Gastroesophageal sphincter (tissue), 4 donors: ENCODE measurements around the gene KANK3. TPM values are rescaled to one million over a fixed set of nuclear protein-coding genes. Genes with fewer than 3 reads are reported as not detected.

Experiments
- ATAC-seq: fragments of 150-250 bp; one replicate; pipeline ENCODE4 v1.9.1; 2016; ENCODE audit warnings: mild to moderate bottlenecking, moderate library complexity
- H3K27ac ChIP-seq, 4 donors: fragments of 200-600 bp; sonication (generic) in 3 of 4; 1 replicate in 3 of 4; 2 replicates in 1 of 4; pipeline ENCODE4 v1.5.1; 2016 to 2019
- H3K27me3 ChIP-seq: fragments of 200-600 bp; sonication (generic); one replicate; pipeline ENCODE4 v1.5.1; 2019
- H3K36me3 ChIP-seq, 2 donors: fragments of 200-600 bp; sonication (generic); one replicate each; pipeline ENCODE4 v1.5.1; 2019; ENCODE audit warnings: control low read depth in 1 of 2
- H3K4me1 ChIP-seq, 3 donors: fragments of 200-600 bp; sonication (generic); 1 replicate in 2 of 3; 2 replicates in 1 of 3; pipeline ENCODE4 v1.5.1; 2016 to 2019; ENCODE audit warnings: control low read depth in 2 of 3
- H3K4me3 ChIP-seq, 2 donors: fragments of 200-600 bp; sonication (generic); one replicate each; pipeline ENCODE4 v1.5.1; 2019; ENCODE audit warnings: mild to moderate bottlenecking in 1 of 2, moderate library complexity in 1 of 2
- H3K9me3 ChIP-seq, 3 donors: fragments of 200-600 bp; sonication (generic); one replicate each; pipeline ENCODE4 v1.5.1; 2017 to 2019; ENCODE audit warnings: control low read depth in 2 of 3
- EP300 ChIP-seq: sonication (generic); formaldehyde crosslinking; IDR thresholded peaks from one replicate; pipeline ENCODE4 v1.6.1; 2017; ENCODE audit warnings: antibody characterized with exemption, mild to moderate bottlenecking
- POLR2A ChIP-seq, 2 donors: fragments of 450-650 bp; IDR thresholded peaks; one replicate each; pipeline ENCODE4 v1.6.1; 2017; ENCODE audit warnings: antibody characterized with exemption in 2 of 2, mild to moderate bottlenecking in 2 of 2, moderate library complexity in 1 of 2
- POLR2AphosphoS5 ChIP-seq: sonication (generic); formaldehyde crosslinking; IDR thresholded peaks from one replicate; pipeline ENCODE4 v1.6.1; 2017; ENCODE audit warnings: antibody characterized with exemption
- WGBS, 2 donors: methylation state at CpG; one replicate each; pipeline ENCODE4 v1.1.5; 2018; ENCODE audit warnings: low coverage in 1 of 2; 5-methylcytosine and 5-hydroxymethylcytosine counted together
- total RNA-seq, 4 donors: library from RNA; depleted of rRNA; stranded (reverse); fragments of >200 nt; gene quantifications; one replicate each; pipeline ENCODE4 v1.1.0, GENCODE V29; 2016
- TF ChIP-seq, protein P1 (sequence below), 4 experiments: fragments of 200-600 bp in 2 of 4; fragments of 450-650 bp in 2 of 4; sonication (generic) in 1 of 4; IDR thresholded peaks; one replicate each; pipeline ENCODE4 v1.5.1; 2017 to 2019; ENCODE audit warnings: antibody characterized with exemption in 4 of 4, mild to moderate bottlenecking in 2 of 4, moderate library complexity in 2 of 4

Gene KANK3
- total RNA-seq, 4 donors from 2014 or later, result 9.8 to 22.3 (median 19.2) TPM

DNA sequence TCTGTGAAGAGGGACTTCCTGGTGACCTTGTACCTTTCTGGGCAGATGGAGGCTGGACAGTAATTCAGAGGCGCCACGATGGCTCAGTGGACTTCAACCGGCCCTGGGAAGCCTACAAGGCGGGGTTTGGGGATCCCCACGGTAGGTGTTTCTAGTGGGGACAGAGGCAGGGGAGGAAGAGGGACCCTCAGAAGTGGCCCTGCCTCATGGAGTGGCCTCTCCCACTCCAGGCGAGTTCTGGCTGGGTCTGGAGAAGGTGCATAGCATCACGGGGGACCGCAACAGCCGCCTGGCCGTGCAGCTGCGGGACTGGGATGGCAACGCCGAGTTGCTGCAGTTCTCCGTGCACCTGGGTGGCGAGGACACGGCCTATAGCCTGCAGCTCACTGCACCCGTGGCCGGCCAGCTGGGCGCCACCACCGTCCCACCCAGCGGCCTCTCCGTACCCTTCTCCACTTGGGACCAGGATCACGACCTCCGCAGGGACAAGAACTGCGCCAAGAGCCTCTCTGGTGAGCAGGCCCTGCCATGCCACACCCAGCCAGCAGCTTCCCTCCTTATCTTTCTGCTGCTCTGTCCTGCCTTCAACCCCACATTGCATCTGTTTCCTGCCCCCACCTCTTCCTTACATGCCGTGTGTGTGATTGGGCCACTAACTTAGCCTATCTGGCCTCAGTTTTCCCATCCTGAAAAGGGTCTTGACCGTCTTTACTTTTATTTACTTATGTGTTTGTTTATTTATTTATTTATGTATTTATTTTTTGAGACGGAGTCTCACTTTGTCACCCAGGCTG, 28.1 kb upstream of the KANK3 start:
- Histone ChIP-seq H3K9me3 (no peaks in the 10 kb centered on the region), H3K4me1 (peaks cover 0 to 37% (median 22%) of the 10 kb centered on the region in 3 donors), H3K27ac (peak overlapping the region in 1 of 4 donors; percentile 47), H3K4me3 (no peak overlapping the region), H3K27me3 (no peaks in the 10 kb centered on the region), H3K36me3 (peaks cover 0 to 28% of the 10 kb centered on the region in 2 donors)
- 81 to 88% methylated on average over 8 to 18 of the region's 28 CpGs for WGBS, 2 donors
- TF ChIP-seq, protein P1, sequence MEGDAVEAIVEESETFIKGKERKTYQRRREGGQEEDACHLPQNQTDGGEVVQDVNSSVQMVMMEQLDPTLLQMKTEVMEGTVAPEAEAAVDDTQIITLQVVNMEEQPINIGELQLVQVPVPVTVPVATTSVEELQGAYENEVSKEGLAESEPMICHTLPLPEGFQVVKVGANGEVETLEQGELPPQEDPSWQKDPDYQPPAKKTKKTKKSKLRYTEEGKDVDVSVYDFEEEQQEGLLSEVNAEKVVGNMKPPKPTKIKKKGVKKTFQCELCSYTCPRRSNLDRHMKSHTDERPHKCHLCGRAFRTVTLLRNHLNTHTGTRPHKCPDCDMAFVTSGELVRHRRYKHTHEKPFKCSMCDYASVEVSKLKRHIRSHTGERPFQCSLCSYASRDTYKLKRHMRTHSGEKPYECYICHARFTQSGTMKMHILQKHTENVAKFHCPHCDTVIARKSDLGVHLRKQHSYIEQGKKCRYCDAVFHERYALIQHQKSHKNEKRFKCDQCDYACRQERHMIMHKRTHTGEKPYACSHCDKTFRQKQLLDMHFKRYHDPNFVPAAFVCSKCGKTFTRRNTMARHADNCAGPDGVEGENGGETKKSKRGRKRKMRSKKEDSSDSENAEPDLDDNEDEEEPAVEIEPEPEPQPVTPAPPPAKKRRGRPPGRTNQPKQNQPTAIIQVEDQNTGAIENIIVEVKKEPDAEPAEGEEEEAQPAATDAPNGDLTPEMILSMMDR (IDR thresholded peaks at IDR 0.05), result no peak
- TF ChIP-seq POLR2AphosphoS5, result no peak
- ATAC-seq, result no peak

GRCh38 chr19:8370176-8371010, 27.3 kb upstream of the KANK3 start:
- Histone ChIP-seq H3K9me3 (no peaks in the 10 kb centered on the region), H3K27me3 (no peaks in the 10 kb centered on the region), H3K4me3 (no peak overlapping the region), H3K27ac (peak overlapping the region in 1 of 4 donors; percentile 47), H3K4me1 (peaks cover 0 to 41% (median 22%) of the 10 kb centered on the region in 3 donors), H3K36me3 (peaks cover 0 to 20% of the 10 kb centered on the region in 2 donors)
- no peak for TF ChIP-seq EP300
- TF ChIP-seq, protein P1 (IDR thresholded peaks at IDR 0.05), result no peak
- no peak for TF ChIP-seq POLR2AphosphoS5
- no peak for TF ChIP-seq POLR2A (IDR thresholded peaks at IDR 0.05)
- 74 to 82% methylated on average over 5 to 7 of the region's 19 CpGs for WGBS, 2 donors
- no peak for ATAC-seq

GRCh38 chr19:8367327-8368001, 24.4 kb upstream of the KANK3 start:
- Histone ChIP-seq H3K4me3 (peak overlapping the region in 1 of 2 donors; percentile 26), H3K36me3 (peaks cover 0 to 7% of the 10 kb centered on the region in 2 donors), H3K4me1 (peaks cover 0 to 58% (median 25%) of the 10 kb centered on the region in 3 donors), H3K27ac (peak overlapping the region in 2 of 4 donors; percentile 67 to 83), H3K9me3 (no peaks in the 10 kb centered on the region), H3K27me3 (no peaks in the 10 kb centered on the region)
- WGBS, 2 donors, result 8 to 22% methylated on average over 10 to 14 of the region's 23 CpGs
- ATAC-seq, result peak; percentile 69
- TF ChIP-seq EP300 (no peak), POLR2AphosphoS5 (peak; percentile 87)

GRCh38 chr19:8366961-8367326, 23.9 kb upstream of the KANK3 start:
- Histone ChIP-seq H3K27ac (peak overlapping the region in 2 of 4 donors; percentile 67 to 83), H3K4me3 (peak overlapping the region in 1 of 2 donors; percentile 26), H3K36me3 (peaks cover 0 to 7% of the 10 kb centered on the region in 2 donors), H3K9me3 (no peaks in the 10 kb centered on the region), H3K27me3 (no peaks in the 10 kb centered on the region), H3K4me1 (peaks cover 0 to 64% (median 28%) of the 10 kb centered on the region in 3 donors)
- 85% methylated on average over 5 of the region's 13 CpGs; no CpG with 5 or more reads in 1 of the 2 donors for WGBS, 2 donors
- peak; percentile 1 for ATAC-seq
- TF ChIP-seq POLR2A (IDR thresholded peaks at IDR 0.05) (no peak), POLR2AphosphoS5 (no peak), EP300 (no peak)
- TF ChIP-seq, protein P1 (IDR thresholded peaks at IDR 0.05), result no peak

GRCh38 chr19:8366121-8366581, 23.1 kb upstream of the KANK3 start:
- H3K27ac ChIP-seq, result peak overlapping the region in 2 of 4 donors; percentile 67 to 83

More at GRCh38 chr19:8366121-8366581, 23.1 kb upstream of the KANK3 start:
- Histone ChIP-seq H3K9me3 (no peaks in the 10 kb centered on the region), H3K27me3 (no peaks in the 10 kb centered on the region), H3K36me3 (peaks cover 0 to 3% of the 10 kb centered on the region in 2 donors), H3K4me1 (peaks cover 0 to 71% (median 31%) of the 10 kb centered on the region in 3 donors), H3K4me3 (no peak overlapping the region)
- TF ChIP-seq POLR2AphosphoS5 (no peak), POLR2A (IDR thresholded peaks at IDR 0.05) (no peak), EP300 (no peak)
- TF ChIP-seq, protein P1 (IDR thresholded peaks at IDR 0.05), result no peak
- no peak for ATAC-seq
- no CpG with 5 or more reads among the region's 11 CpGs for WGBS, 2 donors
